WERI-Rb-1 (cell line): ENCODE results near the gene TAB2.

Source experiments
- DNase-seq: peaks from one replicate; pipeline ENCODE4 v3.0.0-alpha.2; 2020
- H3K27ac ChIP-seq: fragments of 250-450 bp; sonication (Bioruptor Pico); 2 replicates; pipeline ENCODE4 v1.5.1; 2020; ENCODE audit warnings: mild to moderate bottlenecking, moderate library complexity
- H3K27me3 ChIP-seq: fragments of 250-450 bp; sonication (Bioruptor Pico); 2 replicates; pipeline ENCODE4 v1.5.1; 2021; ENCODE audit warnings: mild to moderate bottlenecking, low read depth, moderate library complexity; ENCODE audit not compliant: insufficient read depth, severe bottlenecking
- H3K36me3 ChIP-seq: fragments of 250-450 bp; sonication (Bioruptor Pico); 2 replicates; pipeline ENCODE4 v1.5.1; 2020; ENCODE audit warnings: mild to moderate bottlenecking, moderate library complexity
- H3K4me3 ChIP-seq: 2 replicates; pipeline ENCODE4 v1.5.1; 2011; ENCODE audit warnings: low read depth, mild to moderate bottlenecking, control low read depth, low read length
- H3K9me3 ChIP-seq: fragments of 250-450 bp; sonication (Bioruptor Pico); 2 replicates; pipeline ENCODE4 v1.5.1; 2021; ENCODE audit warnings: mild to moderate bottlenecking, moderate library complexity; ENCODE audit not compliant: severe bottlenecking
- TF ChIP-seq, protein P1 (sequence below): IDR thresholded peaks from 2 replicates; pipeline ENCODE4 v1.5.1; 2011; ENCODE audit warnings: low read depth, mild to moderate bottlenecking, control low read depth, inconsistent platforms, low read length

TAB2 gene

DNA sequence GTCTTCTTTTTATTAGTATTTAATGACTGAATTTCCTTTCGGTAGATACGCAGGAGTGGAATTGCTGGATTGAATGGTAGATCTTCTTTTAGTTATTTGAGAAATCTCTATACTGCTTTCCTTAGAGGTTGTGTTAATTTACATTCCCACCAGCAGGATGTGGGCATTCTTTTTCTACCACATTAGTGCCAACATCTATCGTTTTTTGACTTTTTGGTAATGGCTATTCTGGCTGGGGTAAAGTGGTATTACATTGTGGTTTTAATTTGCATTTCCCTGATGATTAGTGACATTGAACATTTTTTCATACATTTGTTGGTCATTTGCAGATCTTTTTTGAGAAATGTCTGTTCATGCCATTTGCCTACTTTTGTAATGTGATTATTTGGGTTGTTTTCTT lies 119.7 kb downstream of the TAB2 start:
- H3K27ac ChIP-seq: no peak overlapping the region
- no peaks in the 10 kb centered on the region for H3K27me3 ChIP-seq
- DNase-seq: no peak
- H3K4me3 ChIP-seq: no peak overlapping the region
- no peaks in the 10 kb centered on the region for H3K36me3 ChIP-seq
- TF ChIP-seq, protein P1, sequence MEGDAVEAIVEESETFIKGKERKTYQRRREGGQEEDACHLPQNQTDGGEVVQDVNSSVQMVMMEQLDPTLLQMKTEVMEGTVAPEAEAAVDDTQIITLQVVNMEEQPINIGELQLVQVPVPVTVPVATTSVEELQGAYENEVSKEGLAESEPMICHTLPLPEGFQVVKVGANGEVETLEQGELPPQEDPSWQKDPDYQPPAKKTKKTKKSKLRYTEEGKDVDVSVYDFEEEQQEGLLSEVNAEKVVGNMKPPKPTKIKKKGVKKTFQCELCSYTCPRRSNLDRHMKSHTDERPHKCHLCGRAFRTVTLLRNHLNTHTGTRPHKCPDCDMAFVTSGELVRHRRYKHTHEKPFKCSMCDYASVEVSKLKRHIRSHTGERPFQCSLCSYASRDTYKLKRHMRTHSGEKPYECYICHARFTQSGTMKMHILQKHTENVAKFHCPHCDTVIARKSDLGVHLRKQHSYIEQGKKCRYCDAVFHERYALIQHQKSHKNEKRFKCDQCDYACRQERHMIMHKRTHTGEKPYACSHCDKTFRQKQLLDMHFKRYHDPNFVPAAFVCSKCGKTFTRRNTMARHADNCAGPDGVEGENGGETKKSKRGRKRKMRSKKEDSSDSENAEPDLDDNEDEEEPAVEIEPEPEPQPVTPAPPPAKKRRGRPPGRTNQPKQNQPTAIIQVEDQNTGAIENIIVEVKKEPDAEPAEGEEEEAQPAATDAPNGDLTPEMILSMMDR: no peak
- no peaks in the 10 kb centered on the region for H3K9me3 ChIP-seq

DNA sequence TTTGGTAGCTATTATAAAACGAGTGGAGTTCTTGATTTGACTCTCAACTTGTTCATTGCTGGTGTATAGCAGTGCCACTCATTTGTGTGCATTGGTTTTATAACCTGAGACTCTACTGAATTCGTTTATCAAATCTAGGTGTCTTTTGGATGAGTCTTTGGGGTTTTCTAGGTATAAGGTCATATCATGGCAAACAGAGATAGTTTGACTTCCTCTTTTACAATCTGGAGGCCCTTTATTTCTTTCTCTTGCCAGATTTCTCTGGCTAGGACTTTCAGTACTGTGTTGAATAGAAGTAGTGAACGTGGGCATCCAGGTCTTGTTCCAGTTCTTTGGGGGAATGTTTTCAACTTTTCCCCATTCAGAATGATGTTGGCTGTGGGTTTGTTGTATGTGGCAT lies 121.3 kb downstream of the TAB2 start:
- H3K27ac ChIP-seq: no peak overlapping the region
- TF ChIP-seq, protein P1: no peak
- DNase-seq: no peak
- H3K9me3 ChIP-seq: no peaks in the 10 kb centered on the region
- H3K4me3 ChIP-seq: no peak overlapping the region
- H3K27me3 ChIP-seq: no peaks in the 10 kb centered on the region
- H3K36me3 ChIP-seq: no peaks in the 10 kb centered on the region

DNA sequence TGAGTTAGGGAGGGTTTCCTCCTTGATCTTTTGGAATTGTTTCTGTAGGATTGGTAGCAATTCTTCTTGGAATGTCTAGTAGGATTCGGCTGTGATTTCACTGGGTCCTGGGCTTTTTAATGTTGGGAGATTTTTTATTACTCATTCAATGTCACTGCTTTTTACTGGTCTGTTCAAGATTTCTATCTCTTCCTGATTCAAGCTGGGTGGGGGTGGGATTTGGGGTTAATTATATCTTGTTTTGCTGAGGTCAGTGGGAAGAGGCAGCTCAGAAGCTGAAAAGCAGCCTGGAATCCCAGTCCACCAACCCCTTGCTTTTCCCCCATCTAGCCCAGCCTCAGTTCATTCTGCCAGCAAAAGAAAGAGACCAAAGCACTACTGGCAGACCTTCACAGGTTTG lies 122.1 kb downstream of the TAB2 start:
- no peak overlapping the region for H3K27ac ChIP-seq
- DNase-seq: no peak

GRCh38 chr6:149440735-149441671 lies 123.5 kb downstream of the TAB2 start:
- no peaks in the 10 kb centered on the region for H3K27me3 ChIP-seq
- DNase-seq: no peak
- H3K9me3 ChIP-seq: no peaks in the 10 kb centered on the region
- no peak overlapping the region for H3K4me3 ChIP-seq
- H3K27ac ChIP-seq: no peak overlapping the region
- TF ChIP-seq, protein P1: no peak
- H3K36me3 ChIP-seq: no peaks in the 10 kb centered on the region

More for the DNA sequence above, 122.1 kb downstream of the TAB2 start:
- H3K4me3 ChIP-seq: no peak overlapping the region
- TF ChIP-seq, protein P1: no peak
- no peaks in the 10 kb centered on the region for H3K27me3 ChIP-seq
- no peaks in the 10 kb centered on the region for H3K36me3 ChIP-seq
- no peaks in the 10 kb centered on the region for H3K9me3 ChIP-seq

- H3K4me3 ChIP-seq: no peak overlapping the region
- DNase-seq: no peak
- H3K27ac ChIP-seq: no peak overlapping the region
- H3K36me3 ChIP-seq: no peaks in the 10 kb centered on the region
- H3K9me3 ChIP-seq: no peaks in the 10 kb centered on the region
- TF ChIP-seq, protein P1: no peak
- H3K27me3 ChIP-seq: no peaks in the 10 kb centered on the region
These were observed 124.2 kb downstream of the TAB2 start for GRCh38 chr6:149441740-149442139.
